Epidermal melanocyte (primary cell): ENCODE data around the gene FSTL5.

Source experiments
- DNase-seq: peaks from one replicate; pipeline ENCODE4 v3.0.0; 2011; ENCODE audit warnings: low spot score; ENCODE audit not compliant: insufficient read length

The FSTL5 gene

DNA sequence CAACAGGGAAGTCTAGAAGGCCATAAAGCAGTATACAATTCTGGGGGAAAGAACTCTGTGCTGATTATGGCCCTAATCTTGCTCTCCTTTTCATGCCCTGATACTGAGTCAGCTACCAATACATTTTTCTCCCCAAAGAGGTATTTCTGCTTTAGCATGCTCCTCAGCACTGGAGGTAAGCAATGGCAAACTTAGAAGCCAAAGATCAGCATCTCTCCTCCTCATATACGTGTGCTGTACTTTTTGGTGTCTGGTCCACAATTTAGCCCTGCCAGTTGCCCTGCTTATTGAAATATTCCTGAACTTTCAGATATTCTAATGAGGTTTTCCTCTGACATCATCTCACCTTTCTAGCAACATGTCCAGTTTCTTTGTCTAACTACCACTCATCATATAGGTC, 226.2 kb downstream of the FSTL5 start:
- DNase-seq, result no peak

DNA sequence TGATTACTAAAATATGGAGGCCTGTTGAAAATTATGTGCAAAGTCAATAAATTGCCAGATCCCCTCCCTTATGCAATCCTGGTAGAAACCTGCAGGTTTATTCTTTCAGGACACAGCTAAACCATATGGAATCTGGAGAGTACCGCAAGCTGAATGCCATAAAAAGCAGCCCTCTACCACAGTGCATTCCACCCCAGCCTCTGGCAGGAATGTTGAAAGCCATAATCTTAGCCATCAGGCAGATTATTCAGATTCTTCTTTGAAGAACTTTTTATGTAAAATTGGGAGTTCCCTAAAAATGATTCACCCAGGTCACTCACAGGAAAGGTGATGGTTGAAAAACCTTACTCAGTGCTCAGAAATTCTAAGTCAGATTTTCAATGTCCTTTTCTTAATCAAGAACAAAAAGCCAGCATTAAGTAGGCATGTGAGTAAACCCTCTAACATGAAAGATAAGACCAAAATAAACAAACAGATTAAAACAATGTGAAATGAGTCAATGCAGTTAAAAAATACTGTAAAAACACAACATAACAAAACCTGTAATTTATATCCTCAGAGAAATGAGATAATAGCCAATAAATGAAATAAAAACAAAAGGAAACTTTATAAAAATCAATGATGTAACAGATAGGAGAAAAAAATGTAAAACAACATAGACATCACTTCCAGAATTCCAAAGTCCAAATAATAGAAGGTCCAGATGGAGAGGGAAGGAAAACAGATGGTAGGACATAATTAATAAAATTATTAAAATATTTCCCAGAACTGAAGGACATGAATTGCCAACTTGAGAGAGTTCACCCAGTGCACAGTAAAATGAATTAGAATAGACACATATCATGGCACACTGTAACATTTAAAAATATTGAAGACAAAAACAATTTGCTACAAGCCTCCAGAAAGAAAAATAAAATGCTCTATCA, 226.9 kb downstream of the FSTL5 start:
- peak; percentile 15 for DNase-seq

DNA sequence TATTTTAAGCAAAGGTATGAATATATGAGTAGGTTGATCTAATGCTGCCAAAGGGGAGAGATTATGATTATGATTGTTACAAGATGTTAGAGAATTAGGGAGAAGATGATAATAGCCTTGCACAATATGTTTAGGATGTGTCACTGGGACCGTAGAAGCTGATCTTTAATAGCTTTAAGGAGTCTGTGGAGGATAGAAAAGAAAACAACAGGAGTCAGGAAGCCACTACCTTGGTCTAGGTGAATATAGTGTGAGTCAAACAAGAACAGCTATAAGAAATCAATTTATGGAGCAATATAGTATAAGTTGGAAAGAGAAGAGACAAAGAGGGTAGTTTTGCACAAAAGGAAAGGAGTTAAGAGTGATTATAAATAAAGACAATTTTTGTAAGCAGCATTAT, 232.7 kb downstream of the FSTL5 start:
- DNase-seq, result no peak

DNA sequence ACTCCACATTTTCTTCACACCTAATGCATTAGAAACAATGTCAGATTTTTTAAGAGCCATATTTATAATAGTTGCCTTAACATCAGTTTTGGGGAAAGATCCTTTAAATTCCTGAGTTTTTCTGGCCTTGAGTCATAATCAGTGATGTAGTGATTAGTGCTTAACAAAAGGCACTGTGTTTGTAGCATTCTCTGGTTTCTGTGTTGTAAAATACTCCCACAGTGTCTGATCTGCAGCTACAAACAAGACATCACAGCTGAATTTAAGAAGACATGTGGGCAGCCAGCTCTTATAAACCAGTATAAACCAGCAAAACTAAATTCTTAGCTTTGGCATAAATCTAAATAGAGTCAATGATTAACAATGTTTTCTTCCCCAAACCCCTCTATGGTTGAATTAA, 233.8 kb downstream of the FSTL5 start:
- peak; percentile 23 for DNase-seq

DNA sequence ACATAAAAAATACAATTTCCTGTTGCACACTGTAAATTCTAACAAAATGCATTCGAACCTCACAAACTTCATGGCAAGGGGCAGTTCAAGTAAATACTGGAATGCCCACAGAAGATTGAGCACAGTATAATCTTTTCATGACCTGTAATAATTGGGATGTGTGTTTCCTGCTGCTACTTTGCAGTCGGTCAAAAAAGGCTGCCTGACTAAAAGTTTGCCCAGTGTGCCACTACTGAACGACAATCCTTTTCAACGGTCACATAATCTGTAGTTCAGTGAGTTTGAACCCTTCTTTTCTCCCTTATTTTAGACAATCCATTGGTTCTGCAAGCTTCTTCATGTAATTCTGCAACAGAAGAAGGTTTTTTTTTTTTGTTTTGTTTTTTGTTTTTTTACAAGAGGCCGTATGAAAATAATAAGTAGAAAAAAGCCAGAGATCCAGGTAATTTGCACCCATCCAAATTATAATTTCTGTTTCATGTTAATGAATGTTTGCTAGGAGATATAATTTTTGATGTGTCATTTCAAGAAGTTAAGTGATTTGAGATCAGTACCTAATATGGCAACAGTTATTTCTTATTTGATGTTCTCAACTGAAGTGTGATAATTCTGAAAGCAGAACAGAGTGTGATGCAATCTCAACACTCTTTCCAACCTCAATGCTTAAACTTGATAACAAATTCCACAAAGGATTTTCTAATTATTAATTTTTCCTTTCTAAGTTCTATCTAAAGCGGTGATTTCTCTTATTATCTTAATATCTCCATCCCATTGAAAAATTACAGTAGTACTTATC, 237.6 kb downstream of the FSTL5 start:
- no peak for DNase-seq

DNA sequence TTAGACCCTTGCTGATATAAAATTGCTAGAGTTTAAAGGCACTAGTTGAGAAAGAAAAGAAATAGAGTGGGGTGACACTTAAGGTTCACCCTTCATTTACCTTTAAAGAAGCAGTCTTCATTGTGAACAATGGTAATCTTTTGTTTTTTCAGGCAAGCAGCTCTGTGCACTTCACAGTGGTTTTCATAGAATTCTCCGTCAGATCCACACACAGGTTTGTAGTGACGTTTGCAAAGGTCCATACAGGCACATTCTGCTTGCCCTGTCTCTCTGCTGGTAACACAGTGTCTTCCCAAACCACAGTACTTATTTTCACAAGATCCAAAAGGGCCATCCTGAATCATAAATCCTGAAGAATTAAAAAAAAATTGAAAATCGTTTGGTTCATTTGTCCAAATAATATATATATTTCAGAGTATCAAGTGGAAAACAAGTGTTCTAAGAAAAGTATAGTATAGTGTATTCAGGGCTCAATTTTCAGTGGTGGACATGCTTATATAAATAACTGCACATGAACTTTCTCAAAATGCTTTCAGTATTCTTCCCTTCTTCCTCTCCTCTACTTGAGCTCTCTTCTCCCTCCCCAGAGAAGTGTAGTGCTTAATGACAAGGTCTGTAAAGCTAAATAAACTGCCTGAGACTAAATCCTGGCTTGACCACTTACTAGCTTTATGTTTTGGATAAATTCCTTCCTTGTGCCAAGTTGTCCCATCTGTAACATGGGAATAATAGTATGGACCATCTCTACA, 243.3 kb downstream of the FSTL5 start:
- no peak for DNase-seq

DNA sequence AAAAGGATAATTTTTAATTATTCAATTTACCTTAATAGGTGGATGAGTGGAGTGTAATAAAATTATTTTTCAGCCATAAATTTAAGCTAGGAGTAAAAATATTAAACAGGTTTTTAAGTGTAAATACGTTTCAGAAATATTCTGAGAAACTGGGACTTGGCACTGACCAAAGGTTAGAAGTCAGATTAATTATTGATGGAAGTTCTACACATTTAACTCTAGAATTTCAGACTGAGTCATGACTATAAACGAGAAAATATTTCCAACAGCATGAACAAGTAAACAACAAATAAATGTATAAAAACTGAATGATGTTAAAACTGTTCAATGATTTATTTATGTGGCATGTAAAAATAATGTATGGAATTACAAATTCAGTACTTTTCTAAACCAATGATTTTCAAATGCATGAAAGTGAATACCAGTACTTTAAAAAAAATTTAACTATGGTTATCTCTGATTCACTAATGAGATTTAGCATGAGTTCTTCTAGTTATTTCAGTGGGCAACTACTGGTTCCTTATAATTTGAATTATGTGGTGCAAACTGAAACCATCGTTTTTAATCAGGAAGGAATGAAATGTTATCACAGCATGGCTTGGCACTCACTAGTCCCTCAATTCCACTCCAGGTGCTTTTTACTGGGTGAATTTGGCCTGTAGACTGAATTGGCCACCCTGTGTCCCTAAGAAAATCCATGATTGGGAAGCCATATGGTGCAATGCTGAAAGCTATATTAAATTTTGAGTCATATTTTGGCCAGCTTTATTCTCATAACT, 244.2 kb downstream of the FSTL5 start:
- no peak for DNase-seq

DNA sequence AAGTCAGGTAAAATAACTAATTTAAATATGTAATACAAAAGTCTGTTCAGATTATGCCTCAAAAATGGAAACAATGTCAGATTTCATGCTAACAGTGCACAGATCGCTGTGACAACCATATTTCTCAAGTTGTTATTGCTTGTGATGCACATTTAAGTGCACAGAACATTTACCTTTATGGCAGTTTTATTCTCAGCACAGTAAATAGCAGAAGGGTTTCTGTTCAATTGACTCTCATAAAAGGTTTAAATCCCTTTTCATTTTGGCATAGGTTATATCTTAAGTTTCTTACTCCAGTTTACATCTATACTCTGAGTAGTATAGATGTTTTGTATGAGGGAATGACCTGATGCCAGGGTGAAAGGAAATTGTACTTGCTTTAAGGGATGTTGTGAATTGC, 247.8 kb downstream of the FSTL5 start:
- DNase-seq, result no peak

DNA sequence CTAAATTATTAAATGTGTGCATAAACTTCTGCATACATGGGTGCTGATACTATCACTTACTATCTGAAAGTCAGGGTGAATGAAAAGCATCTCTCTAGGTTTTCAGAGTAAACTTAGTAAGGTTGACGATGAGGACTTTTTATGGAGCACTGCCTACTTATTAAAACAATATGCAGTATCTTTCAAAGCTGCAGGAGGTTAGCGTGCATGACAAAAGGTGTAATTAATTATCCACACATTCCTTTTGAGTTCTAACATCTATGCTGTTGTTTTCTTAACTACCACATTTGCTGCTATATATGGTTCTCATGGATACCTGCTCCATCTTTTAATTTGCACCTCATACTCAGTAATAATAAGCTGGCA, 256.2 kb downstream of the FSTL5 start:
- DNase-seq, result no peak

DNA sequence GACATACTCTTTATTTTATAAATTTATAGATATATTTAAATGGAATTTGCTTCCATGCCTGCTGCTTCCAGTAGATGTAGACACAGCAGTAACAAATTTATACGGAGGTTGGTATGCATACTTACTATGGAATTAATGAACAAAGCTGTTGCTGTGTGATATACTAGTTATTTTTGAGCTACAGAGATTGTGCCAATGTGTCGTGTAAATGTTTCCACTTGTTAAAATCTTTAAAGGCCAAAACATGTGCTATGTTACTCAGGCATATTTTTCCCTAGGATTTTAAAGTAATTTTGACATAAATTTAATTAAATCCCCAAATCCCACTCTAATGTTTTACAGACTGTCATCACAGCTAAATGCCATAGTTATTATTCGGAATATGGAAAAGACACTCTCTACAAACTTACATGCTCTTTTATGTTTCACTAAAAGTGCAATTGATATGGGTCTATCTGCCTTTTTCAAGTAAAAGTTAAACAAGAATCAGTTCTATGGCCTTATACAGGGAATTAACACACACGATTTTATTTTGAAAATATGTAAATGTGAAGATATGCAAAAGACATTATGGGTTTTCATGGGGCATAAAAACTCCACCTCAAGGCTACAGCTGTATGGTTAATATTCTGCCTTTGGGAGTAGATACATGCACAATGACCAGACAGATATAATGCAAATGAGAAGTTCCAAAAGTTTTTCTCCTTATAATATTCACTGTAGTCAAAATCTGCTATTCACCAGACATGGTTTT, 256.8 kb downstream of the FSTL5 start:
- no peak for DNase-seq

DNA sequence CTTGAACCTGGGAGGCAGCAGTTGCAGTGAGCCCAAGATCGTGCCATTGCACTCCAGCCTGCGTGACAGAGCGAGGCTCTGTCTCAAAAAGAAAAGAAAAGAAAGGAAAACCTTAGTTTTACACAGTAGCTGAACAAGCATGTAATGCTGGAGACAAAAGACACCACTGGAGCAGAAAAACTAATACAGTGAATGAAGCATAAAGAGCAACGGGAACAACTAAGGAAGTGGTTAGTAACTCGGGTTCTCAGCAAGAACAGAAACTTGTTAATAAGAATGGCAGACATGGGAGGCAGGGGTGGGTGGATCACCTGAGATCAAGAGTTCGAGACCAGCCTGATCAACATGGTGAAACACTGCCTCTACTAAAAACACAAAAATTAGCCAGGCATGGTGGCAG, 263.7 kb downstream of the FSTL5 start:
- no peak for DNase-seq

DNA sequence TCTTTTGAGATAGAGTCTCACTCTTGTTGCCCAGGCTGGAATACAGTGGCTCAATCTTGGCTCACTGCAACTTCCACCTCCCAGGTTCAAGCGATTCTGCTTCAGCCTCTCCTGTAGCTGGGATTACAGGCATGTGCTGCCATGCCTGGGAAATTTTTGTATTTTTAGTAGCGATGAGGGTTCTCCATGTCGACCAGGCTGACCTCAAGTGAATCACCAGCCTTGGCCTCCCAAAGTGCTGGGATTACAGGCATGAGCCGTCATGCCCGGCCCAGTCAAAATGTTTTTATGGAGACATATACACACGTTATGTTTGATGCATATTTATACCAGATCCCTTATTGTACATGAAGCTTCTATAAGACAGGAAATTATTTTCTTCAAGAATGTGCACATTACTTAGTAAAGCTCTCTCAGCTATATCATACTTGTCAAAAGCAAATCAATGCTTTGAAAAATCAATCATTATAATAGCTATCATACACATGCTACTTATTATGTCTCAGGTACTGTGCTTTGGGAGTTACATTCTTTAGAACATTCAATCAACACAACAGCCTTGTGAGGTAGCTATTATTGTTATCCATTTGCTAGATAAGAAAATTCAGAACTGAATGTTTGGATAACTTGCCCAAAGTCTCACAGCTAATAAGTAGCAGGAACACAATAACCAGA, 269.2 kb downstream of the FSTL5 start:
- DNase-seq, result no peak

DNA sequence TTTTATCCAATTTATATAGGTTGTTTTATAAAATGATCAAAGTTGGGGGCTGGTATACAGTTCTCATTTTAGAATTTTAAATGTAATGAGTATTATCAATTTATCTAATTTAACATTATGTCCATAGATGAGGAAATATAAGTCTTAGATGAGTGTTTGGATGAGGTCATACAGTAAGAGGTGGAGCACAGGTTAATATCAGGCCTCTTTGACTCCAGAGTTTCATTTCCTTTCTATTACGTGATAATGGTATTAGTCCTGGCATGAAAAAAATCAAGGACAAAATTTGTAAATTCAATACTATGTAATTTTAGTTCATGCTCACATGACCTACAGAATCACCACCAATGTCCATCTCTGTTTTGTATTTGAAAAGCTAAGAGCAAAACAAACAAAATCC, 269.8 kb downstream of the FSTL5 start:
- DNase-seq, result no peak

DNA sequence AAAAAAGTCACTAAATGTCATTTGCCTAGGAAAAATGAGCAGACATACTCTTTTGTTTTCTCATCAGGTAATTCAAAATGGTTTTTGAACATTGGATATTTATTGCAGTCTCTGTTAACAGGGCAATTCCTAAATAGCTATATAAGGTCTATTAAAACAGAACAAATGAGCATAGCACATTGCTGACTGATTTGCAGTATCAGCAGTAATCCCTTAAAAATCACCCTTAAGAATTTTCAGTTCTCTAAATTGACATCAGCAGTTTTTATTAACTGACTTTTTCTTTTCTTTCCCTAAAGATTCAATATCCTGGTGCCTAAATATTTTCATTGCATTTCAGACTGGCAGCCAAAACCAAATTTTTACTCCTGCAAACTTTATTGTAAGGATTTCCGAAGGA, 270.2 kb downstream of the FSTL5 start:
- DNase-seq, result no peak

DNA sequence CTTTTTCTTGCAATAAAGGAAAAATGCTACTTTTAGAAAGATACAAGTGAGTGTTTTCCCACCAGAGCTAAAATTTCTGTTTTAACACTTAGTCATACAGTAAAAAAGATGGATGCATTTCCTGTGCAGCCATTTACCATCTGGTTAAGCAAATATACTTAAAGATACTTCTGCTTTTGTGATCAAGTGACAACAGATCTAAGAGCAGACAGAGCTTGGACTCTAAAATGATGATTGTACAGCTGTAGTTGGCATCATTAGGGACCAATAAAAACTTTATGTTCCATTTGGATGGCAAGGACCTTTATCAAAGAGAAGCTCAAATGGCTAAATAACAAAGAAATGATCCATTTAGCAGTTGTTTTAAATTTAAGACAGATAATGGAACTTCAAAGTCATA, 270.8 kb downstream of the FSTL5 start:
- DNase-seq, result no peak

DNA sequence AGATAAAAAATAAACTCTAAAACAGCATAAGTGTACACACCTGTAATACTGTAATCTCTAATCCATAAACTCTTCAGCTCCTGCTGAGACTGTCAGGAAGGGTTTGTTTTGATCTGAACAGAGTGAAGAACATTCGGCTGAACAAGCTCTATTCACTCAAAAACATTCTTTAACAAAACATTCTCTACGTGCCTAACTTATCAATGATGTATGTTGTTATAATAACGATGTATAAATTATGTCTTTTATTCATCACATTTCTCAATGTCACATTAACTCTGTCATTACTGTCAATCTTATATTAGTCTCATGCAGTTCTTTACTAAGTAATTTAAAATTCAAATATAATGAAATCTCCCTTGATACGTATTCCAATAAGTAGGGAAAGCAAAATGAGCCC, 280.6 kb downstream of the FSTL5 start:
- DNase-seq, result no peak

DNA sequence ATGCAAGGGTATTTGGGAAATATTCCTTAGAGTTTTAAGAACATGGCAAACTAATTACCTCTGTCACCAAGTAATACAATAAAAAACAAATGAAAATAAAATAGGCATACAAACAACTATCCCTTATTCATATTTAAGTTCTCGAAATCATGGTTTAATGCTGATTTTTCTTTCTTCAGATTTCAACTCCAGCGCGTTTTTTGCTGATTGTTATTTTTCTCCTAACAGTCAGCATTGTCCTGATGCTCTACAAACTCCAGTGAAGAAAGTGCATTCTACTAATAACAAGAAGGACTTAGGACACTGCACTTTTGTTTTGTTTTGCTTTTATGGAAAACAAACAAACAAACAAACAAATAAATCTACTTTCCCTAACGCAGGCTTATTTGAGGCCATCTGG, 282.4 kb downstream of the FSTL5 start:
- no peak for DNase-seq

DNA sequence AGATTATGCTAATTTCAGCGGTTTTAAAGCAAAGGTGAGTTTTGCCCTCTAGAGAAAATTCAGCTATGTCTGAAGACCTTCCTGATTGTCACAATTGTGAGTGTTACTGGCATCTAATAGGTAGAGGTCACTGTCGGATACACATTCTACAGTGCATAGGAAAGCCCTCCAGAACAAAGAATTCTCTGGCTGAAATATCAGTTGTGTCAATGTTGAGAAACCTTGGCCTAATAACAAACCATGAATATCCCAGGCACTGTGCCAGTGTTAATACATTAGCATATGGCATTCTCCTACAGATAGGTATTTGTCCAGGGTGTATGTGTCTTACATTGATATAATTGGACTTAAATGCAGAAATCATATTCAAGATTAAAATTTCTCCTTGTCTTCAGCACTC, 294.3 kb downstream of the FSTL5 start:
- DNase-seq, result no peak

DNA sequence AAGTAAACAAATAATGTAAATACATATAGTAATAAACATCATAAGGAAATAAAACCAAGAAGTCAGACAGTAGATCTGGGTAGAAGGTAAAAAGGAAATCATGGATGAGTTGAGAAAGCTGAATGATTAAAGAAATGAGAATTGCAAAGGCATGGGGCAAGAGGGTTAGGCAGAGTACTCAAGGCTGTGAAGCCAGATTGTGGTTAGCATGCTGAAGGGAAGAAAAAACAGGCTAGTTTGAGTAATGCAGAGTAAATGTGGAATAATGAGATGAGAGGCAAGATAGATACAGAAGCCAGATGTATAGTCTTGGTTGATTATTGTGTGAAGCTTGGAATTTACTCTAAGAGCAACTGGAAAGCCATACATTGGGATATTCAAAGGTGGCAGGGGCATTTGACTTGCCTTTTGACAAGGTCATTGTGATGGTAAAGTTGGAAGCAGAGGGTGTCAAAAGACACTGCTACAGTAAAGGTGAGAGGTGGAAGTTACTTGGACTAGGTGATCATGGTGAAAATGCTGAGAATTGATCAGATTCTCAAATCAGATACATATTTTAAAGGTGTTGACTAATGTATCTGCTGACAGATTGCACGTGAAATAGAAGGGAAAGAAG, 307.0 kb downstream of the FSTL5 start:
- DNase-seq, result no peak

DNA sequence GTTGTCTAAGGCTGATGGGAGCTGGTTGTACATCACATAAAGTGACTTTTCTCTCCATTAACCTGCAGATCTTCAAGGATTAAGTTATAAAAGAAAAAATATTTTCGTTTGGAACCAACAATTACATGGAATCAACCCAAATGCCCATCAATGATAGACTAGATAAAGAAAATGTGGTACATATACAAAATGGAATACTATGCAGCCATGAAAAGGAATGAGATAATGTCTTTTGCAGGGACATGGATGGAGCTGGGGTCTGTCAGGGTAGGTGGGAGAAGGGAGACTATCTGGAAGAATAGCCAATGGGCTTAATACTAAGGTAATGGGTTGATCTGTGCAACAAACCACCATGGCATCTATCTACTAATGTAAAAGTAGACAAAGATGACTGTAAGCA, 313.2 kb downstream of the FSTL5 start:
- DNase-seq, result no peak
